Fibroblast of skin of right quadriceps (primary cell): ENCODE data around the gene AGAP5.
A peak's percentile ranks its signal among the peaks of the same experiment; 100 is the strongest.

ENCODE experiments used
- DNase-seq: peaks from one replicate; pipeline ENCODE4 v3.0.0-alpha.2; 2013

AGAP5 gene

DNA sequence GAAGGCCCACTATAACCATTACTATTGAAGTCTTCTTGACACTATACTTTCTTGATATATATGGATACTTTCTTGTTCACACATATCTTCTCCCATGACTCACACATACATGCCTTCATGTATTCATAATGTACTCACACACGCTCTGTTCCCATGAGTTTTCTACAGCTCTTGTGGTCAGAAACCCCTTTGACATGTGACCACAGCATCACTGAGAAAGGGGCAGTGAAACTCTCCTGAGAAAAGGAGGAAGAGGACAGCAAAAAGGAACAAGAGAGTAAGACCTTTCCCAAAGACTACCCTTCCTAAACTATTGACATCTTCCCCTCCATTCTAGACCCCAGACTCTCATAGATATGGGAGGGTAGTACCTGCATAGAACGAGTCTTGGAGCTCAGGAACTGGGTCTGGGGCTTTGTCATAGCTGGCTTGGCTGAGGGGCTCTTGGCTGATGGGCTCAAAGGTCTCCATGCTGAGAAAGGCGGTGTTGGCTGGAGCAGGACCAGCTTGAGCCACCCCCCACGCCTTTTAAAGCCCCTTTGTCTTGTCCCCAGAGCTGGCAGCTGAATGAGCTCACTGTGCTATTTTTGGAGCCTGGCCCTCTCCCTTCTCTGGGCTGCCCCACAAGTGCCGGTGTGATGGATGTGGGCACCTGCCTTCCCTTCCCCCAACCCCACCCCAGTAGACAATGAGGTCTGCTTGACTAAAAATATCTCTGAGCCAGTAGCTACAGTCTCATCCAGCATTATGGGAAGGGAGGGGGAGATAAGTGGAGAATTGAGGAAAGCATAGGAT, 47.2 kb downstream of the AGAP5 start:
- peak; percentile 92 for DNase-seq

DNA sequence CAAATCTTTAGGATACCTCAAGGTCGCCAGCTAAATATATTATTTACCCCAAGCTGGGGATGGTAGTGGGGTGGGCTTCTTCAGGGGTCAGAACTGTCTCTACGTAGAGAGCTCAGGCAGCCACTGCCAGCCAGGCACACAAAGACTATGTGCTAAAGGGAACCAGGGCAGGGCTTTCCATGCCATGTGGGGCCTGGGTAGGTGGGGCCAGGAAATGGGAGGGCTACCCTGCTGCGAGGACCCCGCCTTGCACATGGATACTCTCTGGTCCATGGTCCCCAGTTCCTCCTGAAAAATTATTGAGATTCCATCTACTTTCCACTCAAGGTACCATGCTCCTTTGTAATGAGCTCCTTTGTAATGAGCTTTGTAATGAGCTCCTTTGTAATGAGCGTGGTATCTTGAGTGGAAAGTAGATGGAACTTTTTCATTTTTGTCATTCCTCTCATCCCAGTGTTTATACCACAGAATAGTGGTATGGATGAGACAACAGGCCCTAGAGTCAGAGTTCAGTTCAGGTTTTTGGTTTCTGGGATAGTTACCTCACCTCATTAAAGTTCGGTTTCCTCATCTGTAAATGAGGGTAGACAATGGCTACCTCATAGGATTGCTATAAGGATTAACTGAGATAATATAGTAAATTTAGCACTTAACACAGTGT, 47.9 kb downstream of the AGAP5 start:
- DNase-seq: peak; percentile 74

DNA sequence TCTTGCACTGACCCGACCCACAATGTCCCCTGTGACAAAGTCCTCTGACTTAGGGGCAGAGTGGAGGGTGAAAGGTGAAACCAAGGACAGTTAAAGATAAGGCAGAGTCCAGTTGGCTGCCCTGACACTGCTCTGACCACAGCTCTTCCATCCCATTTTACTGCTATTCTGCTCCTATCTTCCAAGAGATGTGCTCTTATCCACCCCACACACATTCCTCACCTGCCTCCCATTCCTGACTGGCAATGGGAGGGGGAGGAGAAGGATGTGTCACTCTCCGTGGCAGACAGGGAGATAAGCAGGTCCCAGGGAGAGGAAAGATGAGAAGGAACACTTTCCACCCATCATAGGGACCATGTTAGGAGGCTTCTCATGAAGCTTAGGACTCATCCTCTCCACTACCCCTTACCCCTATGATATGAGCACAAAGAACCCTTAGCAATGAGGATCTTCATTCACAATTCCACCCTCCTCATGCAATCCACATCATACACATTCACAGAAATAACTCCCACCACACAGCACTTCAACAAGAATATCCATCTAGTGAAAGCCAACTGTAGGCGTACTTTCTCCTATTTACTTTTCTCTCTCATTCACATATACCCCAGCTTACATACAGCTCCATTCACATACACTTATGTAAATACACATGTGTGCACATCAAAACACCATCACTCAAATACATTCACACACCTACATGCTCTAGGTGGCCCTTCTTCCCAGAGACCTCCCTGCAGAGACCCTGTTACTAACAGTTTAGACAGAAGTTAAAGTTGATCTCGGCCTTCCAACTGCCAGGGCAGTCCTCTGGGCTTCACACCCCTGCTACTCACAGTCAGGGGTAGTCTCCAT, 48.7 kb downstream of the AGAP5 start:
- peak; percentile 46 for DNase-seq

DNA sequence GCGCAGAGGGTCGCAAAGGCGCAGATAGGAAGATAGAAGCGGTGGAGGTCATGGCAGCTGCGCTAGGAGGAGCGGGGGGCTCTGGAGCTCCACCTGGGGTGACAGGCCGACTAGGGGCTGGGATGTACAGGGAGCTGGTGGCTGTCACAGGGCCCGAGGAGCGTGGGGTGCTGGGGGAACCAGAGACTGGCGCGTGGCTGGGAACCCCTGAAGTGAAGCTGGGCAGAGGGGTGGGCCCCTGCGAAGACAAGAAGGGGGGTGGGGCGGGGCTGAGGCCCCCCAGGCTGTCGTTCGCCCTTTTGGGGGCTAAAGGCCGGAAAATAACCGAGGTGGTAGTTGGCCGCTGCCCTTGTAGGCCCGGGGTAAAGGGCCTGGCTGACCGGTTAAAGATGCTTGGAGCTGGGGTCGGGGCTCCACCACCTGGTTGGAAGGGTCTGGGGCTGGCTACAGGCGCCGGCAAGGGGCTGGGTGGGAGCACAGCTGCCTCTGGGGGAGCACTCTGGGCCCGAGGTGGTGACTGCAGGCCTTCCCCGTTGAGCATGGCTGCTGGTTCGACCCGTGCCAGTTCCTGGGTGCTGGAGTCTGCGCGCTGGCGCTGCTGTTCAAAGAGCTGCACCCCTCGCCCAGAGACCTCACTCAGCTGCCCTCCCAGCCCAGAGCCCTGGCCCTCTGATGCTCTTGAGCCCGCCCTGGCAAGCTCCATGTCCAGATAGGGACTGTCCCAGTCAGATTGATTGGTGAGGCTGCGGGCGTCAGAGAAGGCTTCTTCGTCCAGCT, 49.8 kb downstream of the AGAP5 start:
- no peak for DNase-seq

DNA sequence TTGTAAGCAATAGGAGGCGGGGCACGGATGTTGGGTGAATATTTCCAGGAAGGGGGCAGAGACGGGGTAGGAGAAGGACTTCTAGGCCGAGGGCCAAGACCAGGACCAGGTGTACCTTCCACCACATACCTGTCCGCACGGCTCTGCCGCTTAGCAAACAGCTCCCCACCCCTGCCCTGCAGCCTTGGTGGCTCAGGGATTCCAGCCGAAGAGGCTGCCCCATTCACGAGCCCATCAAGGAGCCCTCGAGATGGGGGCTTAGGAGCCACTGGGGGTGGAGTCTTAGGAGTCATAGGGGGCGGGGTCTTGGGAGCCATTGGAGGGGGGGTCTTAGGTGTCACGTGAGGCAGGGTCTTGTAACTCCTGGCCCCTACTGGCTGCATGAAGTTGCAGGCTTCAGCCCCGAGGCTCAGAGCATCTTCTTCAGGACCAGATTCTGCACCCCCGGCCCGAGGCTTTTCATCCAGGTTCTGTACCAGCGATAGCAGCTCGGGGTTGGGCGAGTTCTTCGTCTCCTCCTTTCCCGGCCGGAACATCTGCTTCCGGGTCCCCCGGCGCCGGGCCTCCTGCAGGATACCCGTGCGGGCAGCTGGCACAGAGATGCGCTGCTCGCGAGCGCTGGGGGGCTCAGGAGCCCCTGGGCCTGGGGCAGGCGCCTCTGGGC, 50.6 kb downstream of the AGAP5 start:
- DNase-seq: peak; percentile 57

DNA sequence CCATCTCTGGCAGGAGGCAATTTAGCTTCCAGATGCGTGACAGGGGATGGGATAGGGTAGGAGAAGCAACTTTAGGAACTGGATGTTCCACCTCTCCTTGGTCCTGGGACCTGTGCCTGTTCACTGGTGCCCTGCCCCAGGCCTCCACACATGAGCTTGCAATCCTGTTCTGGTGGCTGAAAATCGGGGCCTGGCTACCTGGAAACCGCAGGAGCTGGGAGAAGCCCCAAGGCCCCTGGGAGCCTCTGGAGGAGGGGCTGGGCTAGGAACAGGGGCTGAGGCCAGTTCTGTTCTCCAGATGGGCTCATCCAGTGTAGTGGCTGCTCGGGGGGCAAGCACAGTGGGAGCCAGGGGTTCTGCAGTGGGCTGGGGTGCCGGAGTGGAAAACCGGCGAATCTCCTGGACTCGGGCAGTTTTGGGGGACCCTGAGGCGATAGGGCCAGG, 51.3 kb downstream of the AGAP5 start:
- no peak for DNase-seq

DNA sequence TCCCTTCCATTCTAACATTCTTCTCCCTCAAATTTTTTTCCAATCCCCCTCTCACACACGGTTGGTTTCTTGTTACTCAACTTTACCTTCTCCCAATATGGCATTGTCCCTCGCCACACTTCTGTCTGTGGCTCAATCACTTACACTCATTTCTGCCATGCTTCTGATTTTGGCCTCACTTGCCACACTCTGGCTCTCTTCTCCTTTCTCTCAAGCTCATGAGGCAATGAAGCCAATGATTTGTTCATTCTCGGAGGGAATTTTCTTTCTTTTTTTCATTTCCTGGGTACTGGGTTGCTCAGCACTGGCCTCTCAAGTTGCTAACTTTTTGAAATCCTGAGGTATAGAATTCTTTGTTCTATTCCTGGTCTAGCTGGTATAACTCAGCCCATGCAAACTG, 52.7 kb downstream of the AGAP5 start:
- DNase-seq: no peak

DNA sequence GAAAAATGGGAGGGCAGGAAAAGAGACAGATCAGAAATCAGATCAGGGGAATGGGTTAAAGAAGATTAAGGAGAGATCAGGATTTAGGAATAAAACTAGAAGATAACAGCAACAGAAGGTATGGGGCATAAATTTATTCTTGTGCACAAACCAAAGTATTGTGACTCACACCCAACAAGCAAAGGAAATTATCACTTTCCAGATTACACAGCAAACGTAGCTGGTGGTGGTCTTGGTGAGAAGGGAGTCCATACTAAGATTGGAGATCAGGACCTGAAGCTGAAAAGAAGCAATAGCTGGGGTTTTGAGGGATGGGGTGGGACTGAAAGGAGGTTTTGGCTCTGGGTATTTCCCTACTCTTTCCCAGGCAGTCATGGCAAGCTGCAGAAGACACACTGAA, 53.1 kb downstream of the AGAP5 start:
- DNase-seq: no peak

DNA sequence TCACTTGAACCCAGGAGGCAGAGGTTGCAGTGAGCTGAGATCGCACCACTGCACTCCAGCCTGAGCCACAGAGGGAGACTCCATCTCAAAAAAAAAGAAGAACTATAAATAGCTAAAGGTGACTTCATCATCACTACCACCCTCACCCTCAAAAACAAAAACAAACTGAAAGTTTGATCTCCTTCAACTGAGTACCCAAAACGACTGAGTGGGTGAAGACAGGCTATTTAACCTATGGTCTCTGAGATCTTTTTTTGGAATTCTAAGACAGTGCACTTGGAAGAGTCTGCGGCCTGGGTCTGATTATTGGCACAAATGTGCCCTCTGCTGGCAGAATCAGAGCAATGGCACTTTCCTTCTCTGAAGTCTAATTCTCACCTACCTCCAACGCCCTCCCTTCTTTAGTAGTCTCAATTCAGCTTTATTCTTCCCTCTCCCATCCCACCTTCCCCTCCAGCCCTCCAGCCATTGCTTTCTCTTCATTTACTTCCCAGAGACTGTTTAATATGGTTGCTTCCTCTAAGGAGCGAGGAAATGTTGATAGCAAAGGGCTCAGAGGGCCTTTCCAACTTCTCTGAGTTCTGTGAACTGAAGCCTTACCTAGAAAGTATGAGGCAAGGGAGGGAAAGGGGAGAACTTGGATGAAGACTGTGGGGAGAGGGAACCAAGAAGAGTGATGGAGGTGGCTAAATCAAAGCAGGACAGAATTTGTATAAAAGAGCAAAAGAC, 53.7 kb downstream of the AGAP5 start:
- peak; percentile 69 for DNase-seq

DNA sequence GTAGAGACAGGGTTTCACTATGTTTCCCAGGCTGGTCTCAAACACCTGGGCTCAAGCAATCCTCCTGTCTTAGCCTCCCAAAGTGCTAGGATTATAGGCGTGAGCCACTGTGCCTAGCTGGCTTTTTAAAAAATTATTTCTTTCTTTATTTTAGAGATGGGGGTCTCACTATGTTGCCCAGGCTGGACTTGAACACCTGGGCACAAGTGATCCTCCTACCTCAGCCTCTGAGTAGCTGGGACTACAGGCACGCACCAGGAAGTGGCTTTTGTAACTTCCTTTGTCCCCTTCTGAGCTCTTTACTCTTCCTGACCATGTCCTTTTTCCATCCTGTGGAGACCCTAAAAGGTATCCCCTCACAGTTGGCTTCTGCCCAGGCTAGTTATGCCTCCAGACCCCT, 54.5 kb downstream of the AGAP5 start:
- no peak for DNase-seq

DNA sequence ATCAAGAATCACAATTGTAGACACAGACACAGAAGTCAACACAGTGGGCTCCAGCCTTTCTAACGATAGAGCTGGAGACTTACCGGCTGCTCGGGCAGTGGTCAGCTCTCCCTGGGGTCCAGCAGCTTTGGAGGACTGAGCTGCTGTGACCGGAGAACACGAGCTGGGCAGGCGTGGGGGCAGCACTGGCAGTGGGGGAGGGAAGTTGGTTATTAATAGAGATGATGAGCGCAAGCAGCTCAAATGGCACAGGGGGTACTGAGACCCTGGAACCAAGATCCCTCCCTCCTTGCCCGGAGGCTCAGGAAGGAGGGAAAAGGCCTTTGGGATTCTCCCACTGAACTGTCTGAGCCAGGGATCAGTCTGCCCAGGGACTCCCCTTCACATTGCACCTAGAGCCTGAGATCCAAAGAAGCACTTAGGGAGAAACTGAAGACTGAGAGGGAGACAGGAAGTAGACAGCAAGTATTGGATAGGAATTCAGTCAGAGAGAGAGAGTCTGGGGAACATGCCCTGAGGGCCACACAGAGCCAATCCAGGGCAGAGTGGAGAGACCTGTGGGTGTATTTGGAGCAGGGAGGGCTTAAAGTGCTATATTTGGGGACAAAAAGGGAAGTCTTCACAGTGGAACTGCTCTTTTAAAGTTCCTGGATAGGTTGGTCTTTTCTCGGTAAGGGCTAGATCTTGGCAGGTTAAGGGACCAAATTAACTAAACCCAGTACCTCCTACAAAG, 56.4 kb downstream of the AGAP5 start, which contains the start of gene MYOZ1:
Gene MYOZ1, minus strand, starts transcription at position 147 of the 733 bp plus-strand sequence. CDS start 1,457 bp downstream, outside the sequence.
- DNase-seq: no peak

DNA sequence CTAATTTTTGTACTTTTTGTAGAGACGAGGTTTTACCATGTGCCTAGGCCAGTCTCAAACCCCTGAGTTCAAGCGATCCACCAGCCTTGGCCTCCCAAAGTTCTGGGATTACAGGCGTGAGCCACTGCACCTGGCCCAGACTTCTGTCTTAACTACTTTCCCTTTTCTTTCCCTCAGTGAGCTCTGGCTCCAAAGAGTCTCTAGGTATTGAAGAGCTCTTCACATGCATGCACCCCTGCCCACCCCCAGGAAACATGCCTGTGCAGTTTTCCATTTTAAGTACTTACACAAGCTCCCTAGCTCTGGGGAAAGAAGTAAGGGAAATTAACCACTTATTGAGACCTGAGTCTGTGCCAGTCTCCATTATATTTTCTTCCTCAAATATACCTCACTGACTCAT, 58.6 kb downstream of the AGAP5 start:
- no peak for DNase-seq

DNA sequence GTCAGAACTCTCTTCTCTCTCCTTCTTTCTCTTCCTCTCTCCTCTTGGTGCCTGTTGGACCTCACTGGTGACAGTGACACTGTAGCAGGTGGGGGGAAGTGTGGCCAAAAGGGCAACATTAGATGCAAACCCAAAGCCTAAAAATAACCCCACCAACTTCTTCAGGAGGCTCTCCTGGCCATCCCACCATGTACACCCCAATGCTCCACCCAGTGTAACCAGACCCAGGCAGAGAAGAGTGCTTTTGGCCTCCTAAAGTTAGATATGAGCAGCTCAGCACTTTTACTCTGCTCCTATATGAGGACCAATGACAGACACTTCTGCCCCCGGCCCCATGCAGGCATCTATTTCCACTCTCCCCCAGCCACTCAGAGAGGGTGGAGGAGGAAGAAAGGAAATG, 62.1 kb downstream of the AGAP5 start:
- DNase-seq: no peak

DNA sequence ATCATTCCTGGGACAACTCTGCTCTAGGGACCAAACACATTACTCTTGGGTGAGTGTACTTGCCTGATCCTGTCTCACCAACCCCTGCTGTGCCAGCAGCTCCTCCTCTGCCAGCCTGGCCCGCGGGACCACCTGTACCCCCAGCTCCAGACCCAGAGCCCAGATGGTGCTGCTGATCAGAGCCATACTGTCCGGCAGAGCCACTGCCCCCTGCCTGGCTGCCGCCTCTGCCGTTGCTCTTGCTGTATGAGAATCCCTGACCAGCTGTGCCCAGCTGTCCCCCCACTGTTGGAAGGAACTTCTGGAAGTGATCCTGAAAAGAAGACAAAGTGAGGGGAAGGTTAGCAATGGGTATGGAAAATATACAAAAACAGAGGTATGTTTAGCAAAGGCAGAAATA, 63.5 kb downstream of the AGAP5 start:
- DNase-seq: no peak

DNA sequence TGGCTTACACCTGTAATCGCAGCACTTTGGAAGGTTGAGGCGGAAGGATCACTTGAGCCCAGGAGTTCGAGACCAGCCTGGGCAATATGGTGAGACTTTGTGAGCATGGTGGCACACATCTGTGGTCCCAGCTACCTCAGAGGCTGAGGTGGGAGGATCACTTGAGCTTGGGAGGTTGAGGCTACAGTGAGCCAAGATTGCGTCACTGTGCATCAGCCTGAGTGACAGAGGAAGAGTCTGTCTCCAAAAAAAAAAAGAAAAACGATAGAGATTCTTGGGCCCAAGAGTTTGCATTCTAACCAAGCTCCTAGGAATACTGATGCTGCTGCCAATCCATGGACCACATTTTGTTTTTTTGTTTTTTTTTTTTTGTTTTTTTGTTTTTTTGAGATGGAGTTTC, 68.7 kb downstream of the AGAP5 start:
- no peak for DNase-seq

DNA sequence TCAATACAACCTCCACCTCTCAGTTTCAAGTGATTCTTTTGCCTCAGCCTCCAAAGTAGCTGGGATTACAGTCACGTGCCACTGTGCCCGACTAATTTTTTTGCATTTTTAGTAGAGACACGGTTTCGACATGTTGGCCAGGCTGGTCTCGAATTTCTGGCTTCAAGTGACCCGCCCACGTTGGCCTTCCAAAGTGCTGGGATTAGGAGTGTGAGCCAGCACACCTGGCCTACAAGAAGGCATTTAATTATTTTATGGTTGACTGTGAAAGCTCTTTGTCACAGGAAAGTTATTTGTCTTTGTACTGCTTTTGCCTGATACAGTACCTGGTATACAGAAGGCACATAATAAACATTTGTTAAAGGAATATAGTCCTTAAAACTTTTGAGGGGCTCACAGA, 69.5 kb downstream of the AGAP5 start:
- DNase-seq: no peak

DNA sequence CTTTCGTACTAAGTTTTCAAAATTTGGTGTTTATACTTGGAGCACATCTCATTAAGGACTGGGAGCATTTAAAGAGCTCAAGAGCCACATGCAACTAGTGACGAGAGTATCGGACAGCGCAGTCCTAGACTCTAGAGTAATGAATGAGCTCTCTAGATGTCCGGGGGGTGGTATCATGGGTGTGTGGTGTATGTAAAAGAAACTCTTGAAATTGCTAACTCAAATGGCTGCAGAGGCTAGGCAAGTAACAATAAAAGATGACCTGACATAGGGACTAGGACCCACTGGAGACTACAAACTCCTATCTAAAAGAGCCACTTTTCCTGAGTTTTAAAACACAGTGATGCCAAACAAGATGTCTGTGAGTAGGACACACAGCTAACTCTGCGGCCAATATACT, 70.6 kb downstream of the AGAP5 start:
- no peak for DNase-seq

DNA sequence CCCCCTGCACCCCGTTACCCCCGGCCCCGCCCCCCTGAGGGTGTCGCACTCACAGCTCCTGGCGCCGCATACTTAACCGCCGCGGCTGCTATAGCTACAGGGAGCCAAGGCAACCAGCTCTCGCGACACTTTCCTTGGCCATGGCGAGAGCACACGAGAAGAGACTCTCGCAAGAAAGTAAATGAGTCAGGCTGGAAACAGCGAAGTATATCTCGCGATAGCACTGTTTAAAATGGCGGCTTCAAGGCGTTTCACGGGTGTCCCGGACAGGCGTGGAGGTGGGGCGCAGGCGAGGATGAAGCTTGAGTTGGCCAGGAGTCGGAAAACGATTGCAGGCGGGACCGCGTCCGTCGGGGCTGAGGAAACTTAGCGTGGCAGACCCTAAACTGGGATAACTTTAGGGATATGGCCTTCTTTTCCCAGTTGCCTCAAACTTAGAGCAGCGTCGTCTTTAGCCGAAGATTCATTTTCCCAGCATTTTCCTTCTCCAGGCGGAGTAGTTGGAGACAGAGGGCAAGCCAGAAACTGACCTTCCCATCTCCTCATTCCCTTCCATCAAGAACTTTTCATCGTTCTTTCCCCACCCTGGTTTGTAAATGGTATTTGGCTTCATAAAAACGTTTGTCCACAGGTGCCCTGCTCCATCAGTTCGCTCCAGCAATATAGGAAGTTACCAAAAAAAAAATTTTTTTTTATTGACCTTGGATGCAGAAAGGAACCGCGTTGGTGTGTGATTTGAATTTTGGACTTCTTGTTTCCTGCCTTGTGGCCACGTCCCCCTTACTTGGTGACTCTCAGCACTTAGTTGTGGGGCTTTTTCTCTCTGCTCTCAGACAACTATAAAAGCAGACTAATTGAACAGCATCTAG, 71.8 kb downstream of the AGAP5 start:
- DNase-seq: peak; percentile 98
